GM23248 (cell line): ENCODE data around the gene PEX14.

Experiments used
- EZH2 ChIP-seq: fragments of 200-600 bp; sonication (generic); IDR thresholded peaks from 2 replicates; pipeline ENCODE4 v1.6.1; 2018; ENCODE audit warnings: antibody characterized with exemption, mild to moderate bottlenecking; ENCODE audit not compliant: insufficient read depth, poor library complexity, severe bottlenecking
- EZH2phosphoT487 ChIP-seq: fragments of 200-600 bp; sonication (generic); IDR thresholded peaks from 2 replicates; pipeline ENCODE4 v1.6.1; 2018; ENCODE audit warnings: antibody characterized with exemption, moderate library complexity, mild to moderate bottlenecking, low read depth; ENCODE audit not compliant: insufficient read depth

DNA sequence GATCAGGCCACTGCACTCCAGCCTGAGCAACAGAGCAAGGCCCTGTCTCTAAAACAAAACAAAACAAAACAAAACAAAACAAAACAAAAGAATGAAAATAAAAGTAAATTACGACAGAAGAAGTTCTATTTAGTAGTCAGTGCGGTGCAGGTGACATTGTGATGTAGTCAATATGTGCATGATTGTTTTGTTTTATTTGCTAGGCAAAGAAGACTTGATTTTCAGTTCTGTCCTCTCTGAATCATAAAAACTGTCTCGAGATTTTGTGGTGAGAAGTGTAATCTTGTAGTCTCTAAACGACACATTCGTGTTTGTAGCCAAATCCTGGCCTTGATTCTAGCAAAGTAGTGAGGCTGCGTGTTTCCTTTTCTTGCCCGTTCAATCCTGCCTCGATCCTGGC is 23.5 kb downstream of the PEX14 start:
- TF ChIP-seq EZH2, result no peak
- no peak for TF ChIP-seq EZH2phosphoT487
